CD4-positive, alpha-beta T cell treated with Interleukin-17A for 1 hour (primary cell): ENCODE measurements around the gene MYT1.
A peak's percentile ranks its signal among the peaks of the same experiment; 100 is the strongest.

Experiments used
- DNase-seq: peaks from one replicate; pipeline ENCODE4 v3.0.0-alpha.2; 2020

Gene MYT1

GRCh38 chr20:64194269-64194668, 30.0 kb downstream of the MYT1 start:
- DNase-seq = no peak

DNA sequence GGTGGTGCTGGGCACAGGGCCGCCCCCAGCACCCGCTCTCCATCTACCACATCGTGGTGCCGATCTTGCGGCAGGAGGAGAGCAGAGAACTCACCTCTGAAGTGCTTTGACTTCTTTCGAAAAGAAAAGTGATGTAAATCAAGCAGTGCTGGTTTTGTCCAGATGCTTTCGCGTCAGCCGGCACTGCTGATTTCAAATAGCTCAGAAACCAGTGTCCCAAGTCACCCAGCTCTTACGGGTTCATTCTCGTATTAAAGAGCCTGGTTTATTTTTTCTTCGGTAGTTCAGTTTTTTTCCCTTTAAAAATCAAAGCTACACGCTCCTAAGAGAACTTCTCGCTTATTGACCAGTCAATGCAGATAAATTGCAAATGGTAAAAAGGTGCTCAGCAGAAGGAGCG, 32.1 kb downstream of the MYT1 start:
- DNase-seq = no peak

DNA sequence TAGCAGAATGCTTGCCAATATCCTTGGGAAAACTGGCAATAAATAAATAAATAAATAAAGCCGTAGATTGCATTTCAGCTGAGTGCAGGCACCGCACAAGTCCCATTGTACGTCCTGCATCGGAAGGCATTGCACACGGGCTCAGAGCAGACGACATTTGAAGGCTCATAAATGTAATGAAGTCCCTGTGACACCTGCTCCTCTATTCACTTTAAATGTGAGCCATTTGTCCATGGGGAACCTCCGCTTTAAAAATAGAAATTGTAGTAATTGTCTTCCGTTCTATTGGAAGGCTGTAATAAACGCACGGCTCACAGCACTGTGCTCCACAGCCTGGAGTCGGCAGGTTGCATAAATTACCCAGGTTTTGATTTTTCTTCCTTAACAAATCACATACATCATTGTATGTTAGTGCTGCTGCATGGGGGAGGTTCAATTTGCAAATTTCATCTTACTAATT, 32.6 kb downstream of the MYT1 start:
- DNase-seq = no peak

DNA sequence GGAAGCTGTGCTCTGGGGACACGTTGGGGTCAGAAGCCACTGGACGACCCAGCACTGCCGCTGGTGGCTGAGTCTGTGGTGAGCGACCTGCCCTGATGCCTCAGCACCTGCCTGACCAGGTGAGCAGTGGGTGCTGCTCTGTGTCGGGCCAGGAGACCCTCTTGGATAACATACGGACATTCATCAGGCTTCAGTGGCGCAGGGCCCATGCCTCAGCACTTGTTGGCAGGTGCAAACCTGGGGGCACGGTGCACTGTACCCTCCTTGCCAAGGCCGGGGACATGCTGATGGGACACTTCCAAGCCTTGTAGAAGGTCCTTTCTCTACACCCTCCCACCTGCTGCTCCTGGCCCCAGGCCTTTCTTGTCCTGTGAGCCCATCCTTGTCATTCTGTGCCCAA, 34.1 kb downstream of the MYT1 start:
- no peak for DNase-seq

DNA sequence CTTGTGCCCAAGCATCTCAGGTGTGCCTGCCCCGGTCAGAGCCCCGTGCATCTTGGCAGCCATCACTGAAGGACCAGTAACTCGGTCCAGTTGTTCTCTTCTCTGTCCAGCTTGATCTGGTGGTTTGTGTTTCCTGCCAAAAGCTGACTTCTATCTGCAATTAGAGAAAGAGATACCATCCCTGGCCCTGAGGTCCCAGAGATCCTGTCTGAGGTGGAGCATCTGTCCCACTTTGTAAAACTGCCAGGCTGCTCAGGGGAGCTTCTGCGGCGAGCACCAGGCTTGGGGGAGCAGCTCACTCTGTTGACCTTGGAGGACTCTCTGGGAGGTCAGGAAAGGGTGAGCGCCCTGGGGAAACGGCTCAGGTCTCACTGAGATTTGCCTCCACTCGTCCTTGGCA, 35.1 kb downstream of the MYT1 start:
- DNase-seq = no peak

DNA sequence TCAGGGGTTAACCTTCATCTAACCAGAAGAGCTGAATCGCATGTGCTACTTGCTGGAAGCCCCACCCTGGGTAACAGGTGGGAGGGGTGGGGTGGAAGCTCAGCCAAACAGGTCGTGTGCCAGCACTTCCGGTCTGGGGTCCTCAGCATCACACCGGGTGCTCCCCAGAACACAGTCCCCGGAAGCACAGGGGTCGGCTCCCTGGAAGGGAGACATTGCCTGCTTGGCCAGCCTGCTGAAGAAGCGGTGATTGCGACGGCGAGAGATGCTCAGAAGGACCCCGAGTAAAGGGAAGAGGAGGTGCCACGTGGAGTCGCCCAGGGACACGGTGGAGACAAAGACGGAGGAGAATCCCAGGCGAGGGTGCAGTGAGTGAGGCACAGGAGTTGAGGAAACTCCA, 36.5 kb downstream of the MYT1 start:
- DNase-seq = no peak

DNA sequence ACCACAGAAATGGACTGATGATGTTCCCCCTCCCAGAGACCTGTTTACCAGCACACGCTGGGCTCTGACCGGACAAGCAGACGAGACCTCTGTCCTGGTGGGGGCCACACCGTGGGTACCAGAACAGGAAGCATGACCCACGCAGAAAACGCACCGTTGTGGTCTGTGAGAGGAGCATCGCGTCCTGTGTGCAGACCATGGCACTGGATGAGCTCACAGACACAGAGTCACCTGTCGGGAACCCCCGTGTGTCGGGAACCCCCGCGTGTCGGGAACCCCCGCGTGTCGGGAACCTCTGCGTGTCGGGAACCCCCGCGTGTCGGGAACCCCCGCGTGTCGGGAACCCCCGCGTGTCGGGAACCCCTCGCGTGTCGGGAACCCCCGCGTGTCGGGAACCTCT, 37.4 kb downstream of the MYT1 start:
- no peak for DNase-seq

- DNase-seq = no peak
These were observed 39.0 kb downstream of the MYT1 start for GRCh38 chr20:64203037-64203777.

DNA sequence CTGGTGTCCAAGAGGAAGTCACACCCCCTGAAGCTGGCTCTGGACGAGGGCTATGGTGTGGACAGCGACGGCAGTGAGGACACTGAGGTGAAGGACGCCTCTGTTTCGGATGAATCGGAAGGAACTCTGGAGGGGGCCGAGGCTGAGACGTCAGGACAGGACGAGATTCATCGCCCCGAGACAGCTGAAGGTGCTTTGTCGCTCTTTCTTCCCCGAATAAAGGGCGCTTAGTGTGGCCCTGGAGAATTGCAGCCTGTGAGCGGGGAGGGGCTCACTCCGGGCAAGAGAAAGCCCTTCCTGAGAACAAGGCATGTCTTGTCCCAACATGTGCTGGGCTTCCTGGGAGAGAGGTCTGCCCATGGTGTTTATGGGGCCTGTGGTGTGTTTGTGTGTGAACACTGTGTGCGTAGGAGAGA, 41.4 kb downstream of the MYT1 start:
- no peak for DNase-seq

GRCh38 chr20:64206614-64207013, 42.4 kb downstream of the MYT1 start:
- no peak for DNase-seq

GRCh38 chr20:64207641-64208590, 43.7 kb downstream of the MYT1 start:
- no peak for DNase-seq

- no peak for DNase-seq
These were observed 44.9 kb downstream of the MYT1 start for GRCh38 chr20:64209148-64209547.

DNA sequence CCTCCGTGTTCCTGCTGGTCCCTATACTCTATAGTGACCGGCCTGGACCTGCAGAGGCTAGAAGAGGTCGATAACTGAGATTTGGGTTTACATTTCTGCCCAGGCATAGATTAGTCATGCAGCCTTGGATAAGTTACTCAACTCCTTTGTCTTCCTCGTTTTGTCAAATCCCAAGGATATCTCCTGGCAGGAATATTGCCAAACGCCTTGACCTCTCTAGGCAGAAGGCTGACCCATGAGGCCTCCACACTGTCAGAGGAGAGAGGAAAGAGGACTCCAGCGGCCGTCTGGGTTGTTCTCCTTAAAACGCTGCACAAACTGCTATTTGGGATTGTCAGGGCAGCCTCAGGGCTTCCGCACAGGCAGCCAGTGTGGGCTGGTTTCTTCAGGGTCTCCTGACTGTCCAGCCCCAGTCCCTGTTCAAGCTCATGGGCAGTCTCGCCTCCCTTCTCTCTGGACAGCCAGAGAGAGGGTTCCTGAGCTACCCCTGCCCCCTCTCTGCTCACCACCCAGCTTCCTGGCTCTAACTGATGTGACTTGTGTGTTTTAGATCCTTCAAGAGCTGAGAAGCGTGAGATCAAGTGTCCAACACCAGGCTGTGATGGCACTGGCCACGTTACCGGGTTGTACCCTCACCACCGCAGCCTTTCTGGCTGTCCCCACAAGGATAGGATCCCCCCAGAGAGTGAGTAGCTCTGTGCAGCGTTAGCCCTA, 46.6 kb downstream of the MYT1 start:
- DNase-seq = no peak

- no peak for DNase-seq
These were observed 47.8 kb downstream of the MYT1 start for GRCh38 chr20:64211874-64212658.

- DNase-seq = no peak
These were observed 48.5 kb downstream of the MYT1 start for GRCh38 chr20:64212755-64213154.

GRCh38 chr20:64214113-64214512, 49.9 kb downstream of the MYT1 start:
- DNase-seq = no peak

DNA sequence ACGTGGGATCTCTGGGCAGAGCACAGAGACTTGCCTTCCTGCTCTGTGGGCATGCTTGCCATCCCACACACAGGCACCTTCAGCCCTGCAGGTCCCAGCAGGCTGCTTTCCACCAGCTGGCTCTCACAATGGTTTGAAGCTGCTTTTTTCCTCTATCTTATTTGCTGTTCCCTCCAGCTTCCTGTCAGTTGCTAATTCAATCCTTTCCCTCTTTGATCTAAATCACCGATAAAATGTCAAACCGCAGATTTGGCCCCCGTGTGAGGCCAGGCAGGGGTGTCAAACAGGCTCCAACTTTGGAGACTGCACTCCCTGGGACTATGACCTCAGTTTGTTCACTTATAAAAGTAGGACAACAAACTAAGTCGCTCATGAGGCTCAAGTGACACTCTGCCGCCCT, 50.7 kb downstream of the MYT1 start:
- no peak for DNase-seq

DNA sequence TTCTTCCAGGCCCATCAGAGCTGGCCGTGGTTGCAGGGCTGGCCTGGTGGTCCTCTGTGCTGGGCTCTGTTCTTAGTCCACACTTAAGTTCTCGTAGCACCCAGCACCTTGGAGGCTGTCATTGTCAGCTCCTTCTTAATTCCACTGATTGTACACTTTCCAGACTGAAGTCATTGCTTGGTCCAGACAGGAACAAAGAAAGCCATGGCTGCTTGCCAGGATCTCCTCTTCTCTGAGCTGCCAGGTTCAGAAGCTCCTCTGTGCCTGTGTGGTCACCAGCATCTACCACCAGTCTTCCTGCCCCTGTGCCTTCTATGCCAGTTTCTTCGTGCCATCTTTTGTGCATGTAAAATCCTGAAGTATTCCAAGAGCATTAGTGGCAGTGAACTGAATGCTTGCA, 51.8 kb downstream of the MYT1 start:
- no peak for DNase-seq

GRCh38 chr20:64216910-64217309, 52.7 kb downstream of the MYT1 start:
- no peak for DNase-seq

GRCh38 chr20:64217539-64218221, 53.4 kb downstream of the MYT1 start:
- no peak for DNase-seq

DNA sequence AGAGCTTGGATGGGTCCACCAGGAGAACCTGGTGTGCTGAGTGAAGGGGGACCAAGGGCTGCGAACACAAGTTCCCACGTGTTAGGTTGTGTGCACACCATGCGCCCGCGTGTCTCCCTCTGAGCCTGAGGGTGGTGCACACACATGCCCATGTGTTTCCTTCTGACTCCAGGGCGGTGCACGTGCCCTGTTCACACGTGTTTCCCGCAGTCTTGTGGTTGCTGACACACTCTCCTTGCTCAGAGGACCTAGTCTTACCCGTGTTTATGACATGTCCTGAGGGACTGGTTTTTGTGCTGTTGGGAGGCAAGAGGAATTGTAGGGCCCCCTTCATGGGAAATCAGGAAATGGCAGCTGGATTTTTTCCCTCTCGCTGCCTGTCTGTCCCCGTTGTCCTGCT, 55.0 kb downstream of the MYT1 start:
- peak; percentile 17 for DNase-seq

GRCh38 chr20:64219730-64220129, 55.5 kb downstream of the MYT1 start:
- DNase-seq = no peak
